Caco-2 (cell line): ENCODE data around the gene TAGLN. TPM values are rescaled to one million over a fixed set of nuclear protein-coding genes. Genes with fewer than 3 reads are reported as not detected.

Source experiments
- BruUV-seq: library from RNA; stranded (reverse); fragments of 400-500 nt; replicated peaks from 2 replicates; lab custom pipeline; 2021; lab: Mats Ljungman, UMichigan
- CTCF ChIA-PET: fragments of 300-600 bp; sonication (Branson Sonifier 250); formaldehyde crosslinking; loops from one replicate; lab custom pipeline; 2022; ENCODE audit warnings: antibody characterized with exemption; lab: Charles Lee
- POLR2A ChIA-PET: fragments of 300-600 bp; sonication (Branson Sonifier 250); formaldehyde crosslinking; loops from one replicate; lab custom pipeline; 2022; ENCODE audit warnings: antibody characterized with exemption; lab: Charles Lee
- DNase-seq, 2 experiments: peaks; one replicate each; pipeline versions ENCODE4 v3.0.0 to v3.0.0-alpha.2; 2020 to 2022
- H3K27me3 ChIP-seq: replicated peaks from 2 replicates; pipeline ENCODE4 v1.6.0; 2011; ENCODE audit warnings: low read length; ENCODE audit not compliant: control insufficient read depth, insufficient read depth
- H3K36me3 ChIP-seq: 2 replicates; pipeline ENCODE4 v1.5.1; 2011; ENCODE audit warnings: low read length; ENCODE audit not compliant: control insufficient read depth, insufficient read depth
- H3K4me1 ChIP-seq: fragments of 250-450 bp; sonication (Bioruptor Pico); 2 replicates; pipeline ENCODE4 v1.5.1; 2020; ENCODE audit warnings: mild to moderate bottlenecking
- H3K4me3 ChIP-seq: 2 replicates; pipeline ENCODE4 v1.5.1; 2011; ENCODE audit warnings: low read depth, mild to moderate bottlenecking, control low read depth, low read length
- H3K9me3 ChIP-seq: fragments of 250-450 bp; sonication (Bioruptor Pico); 2 replicates; pipeline ENCODE4 v1.5.1; 2020; ENCODE audit warnings: mild to moderate bottlenecking, moderate library complexity
- H3K27ac Mint-ChIP-seq: one replicate; pipeline ENCODE4 v1.8.0; 2022; ENCODE audit warnings: mixed read lengths; ENCODE audit not compliant: unreplicated experiment
- H3K27me3 Mint-ChIP-seq: one replicate; pipeline ENCODE4 v1.8.0; 2022; ENCODE audit warnings: mixed read lengths; ENCODE audit not compliant: insufficient read depth, unreplicated experiment
- H3K36me3 Mint-ChIP-seq: one replicate; pipeline ENCODE4 v1.8.0; 2022; ENCODE audit warnings: mild to moderate bottlenecking, mixed read lengths; ENCODE audit not compliant: insufficient read depth, unreplicated experiment
- H3K4me1 Mint-ChIP-seq: one replicate; pipeline ENCODE4 v1.8.0; 2022; ENCODE audit warnings: low read depth, mixed read lengths; ENCODE audit not compliant: unreplicated experiment
- H3K4me3 Mint-ChIP-seq: one replicate; pipeline ENCODE4 v1.8.0; 2022; ENCODE audit warnings: mild to moderate bottlenecking, moderate library complexity, mixed read lengths; ENCODE audit not compliant: unreplicated experiment
- H3K9me3 Mint-ChIP-seq: one replicate; pipeline ENCODE4 v1.8.0; 2022; ENCODE audit warnings: mixed read lengths; ENCODE audit not compliant: unreplicated experiment
- intact Hi-C: fragments of 100-400 bp; cut with micrococcal nuclease; formaldehyde crosslinking; loops from one replicate; pipeline ENCODE4 v1.10.0; 2022; ENCODE audit not compliant: unreplicated experiment
- total RNA-seq: library from RNA; stranded (reverse); gene quantifications from 2 replicates; pipeline ENCODE4 v1.2.3, GENCODE V29; 2022
- TF ChIP-seq, protein P1 (sequence below), 2 experiments: fragments of 200-600 bp in 1 of 2; IDR thresholded peaks; 1 replicate in 1 of 2; 2 replicates in 1 of 2; pipeline versions ENCODE4 v1.5.1 to v1.8.0; 2011 to 2022; ENCODE audit warnings: antibody characterized with exemption in 1 of 2, control low read depth in 1 of 2, inconsistent platforms in 1 of 2, low read depth in 1 of 2, low read length in 1 of 2, mild to moderate bottlenecking in 1 of 2, moderate library complexity in 1 of 2; ENCODE audit not compliant: insufficient read depth in 1 of 2, severe bottlenecking in 1 of 2, unreplicated experiment in 1 of 2

TAGLN gene
- total RNA-seq, 1 experiment from 2014 or later: 303 TPM

DNA sequence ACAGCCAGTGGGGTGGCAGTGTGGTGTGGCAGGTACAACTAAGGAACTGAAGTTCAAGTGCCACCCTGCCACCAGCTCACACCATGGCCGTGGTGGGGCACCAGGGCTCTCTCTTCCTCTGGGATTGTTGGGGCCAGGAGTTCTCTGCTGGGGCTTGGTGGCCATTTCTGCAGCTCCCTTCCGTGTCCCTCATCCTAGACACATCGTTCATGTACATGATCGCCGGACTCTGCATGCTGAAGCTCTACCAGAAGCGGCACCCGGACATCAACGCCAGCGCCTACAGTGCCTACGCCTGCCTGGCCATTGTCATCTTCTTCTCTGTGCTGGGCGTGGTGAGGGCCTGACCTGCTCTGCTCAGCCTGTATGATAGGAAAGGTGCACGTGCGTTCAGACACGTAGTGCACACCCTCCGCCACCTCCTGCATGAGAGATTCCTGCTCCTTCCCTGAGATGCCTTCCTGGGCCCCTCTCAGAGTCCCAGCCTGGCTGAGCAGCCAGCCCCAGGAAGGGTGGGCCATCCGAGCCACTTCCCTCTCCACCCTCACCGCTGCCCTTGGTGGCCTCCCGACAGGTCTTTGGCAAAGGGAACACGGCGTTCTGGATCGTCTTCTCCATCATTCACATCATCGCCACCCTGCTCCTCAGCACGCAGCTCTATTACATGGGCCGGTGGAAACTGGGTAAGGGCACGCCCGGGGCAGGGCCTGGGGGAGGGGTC lies 7.3 kb upstream of the TAGLN start:
- BruUV-seq: no TSS peak
- no peaks in the 10 kb centered on the region for H3K9me3 ChIP-seq
- POLR2A ChIA-PET: no interaction called here

DNA sequence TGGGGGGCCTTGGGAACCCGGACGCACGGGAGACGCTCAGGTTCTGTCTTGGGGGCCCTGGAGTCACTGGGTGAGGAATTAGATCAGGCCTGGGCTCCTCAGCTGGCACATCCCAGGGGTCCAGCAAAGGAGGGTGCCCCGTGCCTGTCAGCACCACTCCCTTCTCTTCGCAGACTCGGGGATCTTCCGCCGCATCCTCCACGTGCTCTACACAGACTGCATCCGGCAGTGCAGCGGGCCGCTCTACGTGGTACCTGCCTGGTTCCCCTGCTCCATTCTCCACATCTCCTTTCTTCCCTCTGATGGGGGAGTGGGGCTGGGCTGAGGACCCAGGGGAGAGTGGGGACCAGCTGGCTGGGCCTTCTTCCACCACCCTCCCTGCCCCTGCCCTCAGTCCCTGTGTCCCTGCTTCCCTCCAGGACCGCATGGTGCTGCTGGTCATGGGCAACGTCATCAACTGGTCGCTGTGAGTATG lies 6.7 kb upstream of the TAGLN start:
- no peak for DNase-seq
- peaks cover 23% of the 10 kb centered on the region for H3K36me3 Mint-ChIP-seq
- H3K27ac Mint-ChIP-seq: no peak overlapping the region
- CTCF ChIA-PET: no interaction called here
- H3K27me3 Mint-ChIP-seq: no peaks in the 10 kb centered on the region
- Histone ChIP-seq H3K36me3 (peaks cover 5% of the 10 kb centered on the region), H3K4me1 (peaks cover 6% of the 10 kb centered on the region), H3K9me3 (no peaks in the 10 kb centered on the region), H3K27me3 (no peaks in the 10 kb centered on the region), H3K4me3 (no peak overlapping the region)
- H3K4me3 Mint-ChIP-seq: no peak overlapping the region
- intact Hi-C loops: no loop called here
- POLR2A ChIA-PET: no interaction called here
- BruUV-seq: no TSS peak
- H3K9me3 Mint-ChIP-seq: no peaks in the 10 kb centered on the region
- peaks cover 3% of the 10 kb centered on the region for H3K4me1 Mint-ChIP-seq
- TF ChIP-seq, protein P1, sequence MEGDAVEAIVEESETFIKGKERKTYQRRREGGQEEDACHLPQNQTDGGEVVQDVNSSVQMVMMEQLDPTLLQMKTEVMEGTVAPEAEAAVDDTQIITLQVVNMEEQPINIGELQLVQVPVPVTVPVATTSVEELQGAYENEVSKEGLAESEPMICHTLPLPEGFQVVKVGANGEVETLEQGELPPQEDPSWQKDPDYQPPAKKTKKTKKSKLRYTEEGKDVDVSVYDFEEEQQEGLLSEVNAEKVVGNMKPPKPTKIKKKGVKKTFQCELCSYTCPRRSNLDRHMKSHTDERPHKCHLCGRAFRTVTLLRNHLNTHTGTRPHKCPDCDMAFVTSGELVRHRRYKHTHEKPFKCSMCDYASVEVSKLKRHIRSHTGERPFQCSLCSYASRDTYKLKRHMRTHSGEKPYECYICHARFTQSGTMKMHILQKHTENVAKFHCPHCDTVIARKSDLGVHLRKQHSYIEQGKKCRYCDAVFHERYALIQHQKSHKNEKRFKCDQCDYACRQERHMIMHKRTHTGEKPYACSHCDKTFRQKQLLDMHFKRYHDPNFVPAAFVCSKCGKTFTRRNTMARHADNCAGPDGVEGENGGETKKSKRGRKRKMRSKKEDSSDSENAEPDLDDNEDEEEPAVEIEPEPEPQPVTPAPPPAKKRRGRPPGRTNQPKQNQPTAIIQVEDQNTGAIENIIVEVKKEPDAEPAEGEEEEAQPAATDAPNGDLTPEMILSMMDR (IDR thresholded peaks at IDR 0.05; ENCODE audit: insufficient read depth in 1 of 2, low read depth in 1 of 2, low read length in 1 of 2, severe bottlenecking in 1 of 2, unreplicated experiment in 1 of 2): no peak

More for the DNA sequence above, 7.3 kb upstream of the TAGLN start:
- CTCF ChIA-PET: interaction anchor here (0.5 kb wide), 1 partner anchor 30 kb away, joined by 3 read pairs; no protein-coding TSS in a partner anchor
- intact Hi-C loops: no loop called here
- H3K4me3 Mint-ChIP-seq: no peak overlapping the region
- no peak overlapping the region for H3K27ac Mint-ChIP-seq
- Histone ChIP-seq H3K4me3 (no peak overlapping the region), H3K36me3 (peaks cover 7% of the 10 kb centered on the region), H3K27me3 (no peaks in the 10 kb centered on the region), H3K4me1 (no peaks in the 10 kb centered on the region)
- DNase-seq: peak in 1 of 2 experiments; percentile 42
- no peaks in the 10 kb centered on the region for H3K9me3 Mint-ChIP-seq
- TF ChIP-seq, protein P1 (IDR thresholded peaks at IDR 0.05; ENCODE audit: insufficient read depth in 1 of 2, low read depth in 1 of 2, low read length in 1 of 2, severe bottlenecking in 1 of 2, unreplicated experiment in 1 of 2): no peak
- peaks cover 26% of the 10 kb centered on the region for H3K36me3 Mint-ChIP-seq
- no peaks in the 10 kb centered on the region for H3K4me1 Mint-ChIP-seq
- no peaks in the 10 kb centered on the region for H3K27me3 Mint-ChIP-seq

DNA sequence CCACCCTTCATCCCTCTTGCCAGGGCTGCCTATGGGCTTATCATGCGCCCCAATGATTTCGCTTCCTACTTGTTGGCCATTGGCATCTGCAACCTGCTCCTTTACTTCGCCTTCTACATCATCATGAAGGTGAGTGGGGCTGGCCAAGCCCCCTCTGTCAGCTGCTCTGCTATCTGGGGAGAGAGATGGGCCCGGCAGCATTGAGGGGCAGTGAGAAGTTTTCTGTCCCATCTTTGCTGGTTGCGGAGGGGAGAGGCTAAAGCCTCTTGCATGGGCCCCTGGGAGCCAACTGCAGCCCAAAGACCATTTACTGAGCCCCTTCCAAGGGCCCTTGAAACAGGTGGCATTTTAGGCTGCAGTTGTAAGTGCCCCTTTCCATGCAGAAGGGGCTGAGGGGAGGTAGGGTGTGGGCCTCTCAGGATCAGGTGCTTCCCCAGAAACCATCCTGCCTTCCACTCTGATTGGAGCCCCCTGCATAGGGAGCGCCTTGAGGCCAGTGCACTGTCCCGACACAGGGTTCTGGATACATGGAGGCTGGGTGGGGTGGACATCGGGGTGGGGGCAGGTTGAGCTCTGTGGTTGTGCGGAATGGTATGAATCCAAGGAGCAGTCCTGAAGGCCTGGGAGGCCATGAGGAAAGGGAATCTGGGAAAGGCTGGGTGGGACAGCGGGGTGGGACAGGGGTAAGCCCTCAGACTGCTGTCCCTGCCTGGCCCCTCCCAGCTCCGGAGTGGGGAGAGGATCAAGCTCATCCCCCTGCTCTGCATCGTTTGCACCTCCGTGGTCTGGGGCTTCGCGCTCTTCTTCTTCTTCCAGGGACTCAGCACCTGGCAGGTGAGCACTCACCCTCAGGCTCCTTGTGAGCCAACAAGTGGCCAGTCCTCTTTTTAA lies 5.8 kb upstream of the TAGLN start:
- ChIA-PET CTCF (interaction anchor here (0.6 kb wide), 1 partner anchor 17 kb away, joined by 3 read pairs; no protein-coding TSS in a partner anchor), POLR2A (no interaction called here)
- peaks cover 12% of the 10 kb centered on the region for H3K4me1 Mint-ChIP-seq

More for the DNA sequence above, 5.8 kb upstream of the TAGLN start:
- intact Hi-C loops: no loop called here
- H3K27ac Mint-ChIP-seq: no peak overlapping the region
- TF ChIP-seq, protein P1 (IDR thresholded peaks at IDR 0.05; ENCODE audit: insufficient read depth in 1 of 2, low read depth in 1 of 2, low read length in 1 of 2, severe bottlenecking in 1 of 2, unreplicated experiment in 1 of 2): no peak
- no peak overlapping the region for H3K4me3 ChIP-seq
- no TSS peak for BruUV-seq
- H3K36me3 ChIP-seq: peaks cover 5% of the 10 kb centered on the region; the same call in 1 of the 2 replicates
- H3K27me3 Mint-ChIP-seq: no peaks in the 10 kb centered on the region
- H3K9me3 Mint-ChIP-seq: no peaks in the 10 kb centered on the region
- H3K4me3 Mint-ChIP-seq: no peak overlapping the region
- peak in 1 of 2 experiments; percentile 42 for DNase-seq
- H3K36me3 Mint-ChIP-seq: peaks cover 24% of the 10 kb centered on the region
- no peaks in the 10 kb centered on the region for H3K27me3 ChIP-seq
- H3K4me1 ChIP-seq: peaks cover 15% of the 10 kb centered on the region
- H3K9me3 ChIP-seq: no peaks in the 10 kb centered on the region
